Midbrain (tissue), 1 donor: ENCODE data around the gene ATP8B2.
A peak's percentile ranks its signal among the peaks of the same experiment; 100 is the strongest.
"Not testable (repeated sequence)": the region's sequence is repeated elsewhere in the genome, so short reads cannot be mapped to it uniquely, and the experiment has no call there.

Experiments used
- DNase-seq: peaks from one replicate; lab custom pipeline; 2025; lab: John Stamatoyannopoulos, UW

Gene ATP8B2

DNA sequence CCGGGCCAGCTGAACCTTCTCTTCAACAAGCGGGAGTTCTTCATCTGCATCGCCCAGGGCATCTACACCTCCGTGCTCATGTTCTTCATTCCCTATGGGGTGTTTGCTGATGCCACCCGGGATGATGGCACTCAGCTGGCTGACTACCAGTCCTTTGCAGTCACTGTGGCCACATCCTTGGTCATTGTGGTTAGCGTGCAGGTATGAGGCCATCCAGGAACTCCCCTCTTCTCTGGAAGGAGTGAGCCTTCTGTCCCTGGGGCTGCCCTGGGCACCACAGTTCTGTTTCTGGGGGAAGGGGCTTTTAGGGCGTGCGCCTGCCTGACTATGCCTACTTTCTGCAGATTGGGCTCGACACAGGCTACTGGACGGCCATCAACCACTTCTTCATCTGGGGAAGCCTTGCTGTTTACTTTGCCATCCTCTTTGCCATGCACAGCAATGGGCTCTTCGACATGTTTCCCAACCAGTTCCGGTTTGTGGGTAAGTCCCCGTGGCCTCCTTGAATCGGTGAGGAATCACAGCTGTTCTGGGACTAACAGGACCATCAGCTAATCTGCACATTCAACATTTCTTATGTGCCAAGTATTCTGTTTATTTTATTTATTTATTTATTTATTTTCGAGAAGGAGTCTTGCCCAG, 21.1 kb downstream of the ATP8B2 start:
- DNase-seq: no peak

DNA sequence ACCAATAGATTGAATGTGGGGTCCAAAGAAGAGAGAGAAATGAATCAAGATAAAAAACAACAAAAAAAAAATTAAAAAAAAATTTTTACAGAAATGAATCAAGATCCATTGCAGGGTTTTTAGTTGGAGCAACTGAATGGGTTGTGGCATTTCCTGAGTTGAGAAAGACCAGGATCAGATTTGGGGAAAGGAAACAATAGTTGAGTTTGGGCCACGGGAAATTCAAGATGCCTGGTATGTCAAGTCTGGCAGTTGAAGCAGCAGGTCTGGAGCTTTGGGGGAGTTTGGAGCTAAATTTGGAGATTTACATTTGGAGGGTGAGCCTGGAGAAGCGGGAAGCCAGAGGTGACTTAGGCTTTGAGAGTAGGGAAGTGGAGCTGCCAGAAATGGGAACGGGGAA, 22.6 kb downstream of the ATP8B2 start:
- no peak for DNase-seq

DNA sequence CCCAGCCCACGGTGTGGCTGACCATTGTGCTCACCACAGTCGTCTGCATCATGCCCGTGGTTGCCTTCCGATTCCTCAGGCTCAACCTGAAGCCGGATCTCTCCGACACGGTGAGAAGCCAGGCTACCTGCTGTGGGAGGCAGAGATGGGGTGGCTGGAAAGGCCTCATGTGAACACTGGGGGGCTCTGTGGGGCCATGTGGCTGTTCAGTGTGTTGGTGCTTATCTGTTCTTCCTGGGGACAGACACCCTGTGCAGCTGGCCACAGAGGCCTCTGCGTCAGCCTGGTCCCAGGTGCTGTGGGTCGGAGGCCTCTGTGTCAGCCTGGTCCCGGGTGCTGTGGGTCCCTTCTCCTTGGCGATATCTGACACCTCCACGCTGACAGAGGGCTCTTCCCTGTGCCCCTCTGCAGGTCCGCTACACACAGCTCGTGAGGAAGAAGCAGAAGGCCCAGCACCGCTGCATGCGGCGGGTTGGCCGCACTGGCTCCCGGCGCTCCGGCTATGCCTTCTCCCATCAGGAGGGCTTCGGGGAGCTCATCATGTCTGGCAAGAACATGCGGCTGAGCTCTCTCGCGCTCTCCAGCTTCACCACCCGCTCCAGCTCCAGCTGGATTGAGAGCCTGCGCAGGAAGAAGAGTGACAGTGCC, 23.2 kb downstream of the ATP8B2 start:
- DNase-seq: no peak

DNA sequence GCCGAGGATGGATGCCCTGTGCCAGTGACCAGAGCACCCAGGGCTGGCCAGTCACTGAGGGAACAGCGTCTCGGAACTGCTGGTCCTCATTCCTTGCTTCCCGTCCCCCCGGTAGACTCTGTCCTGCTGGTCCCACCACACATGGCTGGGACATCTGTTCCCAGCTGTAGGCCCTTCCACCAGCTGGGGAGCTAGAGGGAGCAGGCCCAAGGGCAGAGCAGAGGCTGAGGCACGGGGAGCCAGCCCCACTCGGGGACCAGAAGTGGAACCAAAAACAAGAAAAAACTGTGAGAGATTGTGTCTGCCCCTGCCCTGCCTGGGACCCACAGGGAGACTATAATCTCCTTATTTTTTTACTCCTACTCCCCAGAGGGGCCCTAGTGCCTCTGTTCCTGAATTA, 23.8 kb downstream of the ATP8B2 start:
- DNase-seq: no peak

DNA sequence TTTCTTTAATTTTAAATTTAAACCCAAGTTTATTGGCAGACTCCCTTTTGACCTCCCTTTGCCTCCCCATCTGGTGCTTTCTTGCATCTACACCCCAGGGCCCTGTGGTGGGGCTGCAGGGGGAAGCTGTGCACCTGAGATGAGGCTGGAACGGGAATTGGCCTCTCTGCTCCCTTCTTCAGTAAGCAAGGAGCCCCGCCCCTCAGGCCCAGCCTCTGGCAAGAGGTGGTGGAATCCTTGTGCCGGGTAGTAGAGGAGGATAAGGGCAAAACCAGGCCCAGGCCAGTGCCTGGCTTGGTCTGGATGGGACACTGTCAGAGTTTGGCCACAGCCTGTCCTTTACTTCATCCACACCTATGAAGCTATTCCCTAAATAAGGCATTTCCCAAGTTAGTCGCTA, 25.1 kb downstream of the ATP8B2 start:
- no peak for DNase-seq

DNA sequence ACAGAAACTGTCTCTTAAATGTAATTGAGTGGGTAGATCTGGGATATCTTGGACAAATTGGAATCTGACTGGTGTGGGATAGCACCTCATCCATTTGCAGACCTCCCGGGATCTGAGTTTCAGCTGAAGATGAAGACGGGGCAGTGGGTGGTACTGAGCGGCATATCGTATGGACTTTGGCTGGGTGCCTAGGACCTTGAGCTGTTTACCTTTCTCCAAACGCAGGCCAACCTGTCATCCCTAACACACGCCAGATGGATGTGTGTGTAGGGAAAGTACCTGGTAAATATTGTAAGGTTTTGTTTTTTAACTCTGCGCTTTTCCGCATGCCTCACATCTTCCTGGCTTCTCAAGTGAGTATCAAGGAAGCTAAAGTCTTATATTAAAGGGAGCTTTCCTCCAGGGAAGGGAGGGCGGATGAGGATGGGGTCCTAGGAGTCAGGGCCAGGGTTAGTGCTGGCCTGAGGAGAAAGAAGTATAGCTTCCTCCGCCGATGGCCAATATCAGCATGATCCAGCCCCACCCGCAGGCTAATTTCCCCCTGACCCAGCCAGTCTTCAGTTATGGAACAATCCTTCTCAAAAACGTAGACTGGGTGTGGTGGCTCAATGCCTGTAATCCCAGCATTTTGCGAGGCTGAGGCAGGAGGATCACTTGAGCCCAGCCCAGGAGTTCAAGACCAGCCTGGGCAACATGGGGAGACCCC, 26.2 kb downstream of the ATP8B2 start:
- DNase-seq: no peak

DNA sequence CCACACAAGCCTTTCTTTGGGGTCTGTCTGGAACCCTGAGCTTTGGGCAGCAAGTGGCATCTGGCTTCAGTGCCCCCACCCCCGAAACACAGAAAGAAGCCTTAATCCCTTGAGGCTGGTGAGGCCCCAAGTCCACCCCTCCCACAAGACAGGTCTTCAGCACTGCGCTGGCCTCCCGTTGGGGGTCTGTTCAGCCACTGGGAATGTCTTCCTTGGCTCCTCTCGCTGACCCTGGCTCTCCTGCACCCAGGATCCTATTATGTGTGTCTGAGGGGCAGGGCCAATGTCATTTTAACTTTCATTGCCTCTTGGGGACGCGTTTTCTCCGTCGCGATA, 26.9 kb downstream of the ATP8B2 start:
- DNase-seq: no peak

DNA sequence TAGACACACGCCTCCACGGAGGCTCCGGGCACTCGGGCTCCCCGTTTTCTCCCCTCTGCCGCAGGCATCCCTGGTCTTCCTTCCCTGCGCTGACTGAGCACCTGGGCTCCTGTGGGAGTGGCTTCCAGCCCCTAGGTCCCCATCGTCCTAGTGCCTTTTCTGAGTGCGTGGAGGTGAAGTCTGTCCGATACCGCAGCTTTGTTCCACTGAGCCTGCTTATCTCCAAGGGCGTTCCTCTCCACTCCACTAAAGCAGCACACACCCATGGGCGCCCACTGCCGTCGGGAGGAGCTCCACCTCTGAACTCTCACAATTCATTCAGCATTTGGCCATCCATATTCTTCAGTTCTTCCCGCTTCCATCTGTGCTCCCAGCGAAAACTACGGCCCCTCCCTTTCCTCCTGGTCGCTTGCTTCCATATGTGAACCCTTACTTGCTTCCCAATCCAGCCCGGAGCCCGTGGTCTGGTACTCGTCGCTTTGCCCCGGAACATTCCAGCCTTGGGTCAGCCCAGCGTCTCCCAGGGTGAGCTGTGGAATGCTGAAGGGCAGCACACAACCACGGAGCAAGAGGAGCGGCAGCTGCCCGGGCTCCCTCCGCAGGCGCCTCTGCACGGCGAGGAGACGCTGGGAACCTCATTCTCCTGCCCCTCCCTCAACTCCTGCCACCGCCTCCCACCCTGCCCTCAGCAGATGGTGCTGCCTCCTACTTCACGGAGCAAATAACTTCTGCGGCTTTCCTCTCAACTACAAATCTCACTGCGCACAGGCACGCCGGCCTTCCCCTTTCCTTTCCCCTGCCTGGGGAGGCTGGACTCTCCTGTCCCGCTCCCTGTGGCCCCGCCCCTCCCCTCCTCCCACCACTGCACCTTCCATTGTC, 27.5 kb downstream of the ATP8B2 start:
- DNase-seq: peak; percentile 4

DNA sequence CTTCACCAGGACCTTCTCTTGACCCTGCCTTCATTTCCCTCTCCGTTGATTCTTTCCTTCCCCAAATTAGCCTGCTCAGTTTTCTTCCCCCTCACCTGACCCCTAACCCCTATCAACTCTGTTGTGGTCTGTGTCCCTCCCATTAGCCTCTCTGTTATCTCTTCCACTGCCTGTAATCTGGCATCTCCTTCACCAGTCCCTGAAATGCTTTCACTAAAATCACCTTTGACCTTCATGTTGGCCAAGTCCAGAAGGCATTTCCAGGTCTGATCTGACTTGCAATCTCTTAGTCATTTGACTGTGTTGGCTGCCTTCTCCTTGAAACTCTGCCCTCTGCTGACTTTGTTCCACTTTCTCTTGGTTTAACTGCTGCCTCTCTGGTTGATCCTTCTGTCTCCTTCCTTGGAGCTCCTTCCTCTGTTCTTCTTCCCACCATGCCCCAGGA, 28.2 kb downstream of the ATP8B2 start:
- DNase-seq: no peak

DNA sequence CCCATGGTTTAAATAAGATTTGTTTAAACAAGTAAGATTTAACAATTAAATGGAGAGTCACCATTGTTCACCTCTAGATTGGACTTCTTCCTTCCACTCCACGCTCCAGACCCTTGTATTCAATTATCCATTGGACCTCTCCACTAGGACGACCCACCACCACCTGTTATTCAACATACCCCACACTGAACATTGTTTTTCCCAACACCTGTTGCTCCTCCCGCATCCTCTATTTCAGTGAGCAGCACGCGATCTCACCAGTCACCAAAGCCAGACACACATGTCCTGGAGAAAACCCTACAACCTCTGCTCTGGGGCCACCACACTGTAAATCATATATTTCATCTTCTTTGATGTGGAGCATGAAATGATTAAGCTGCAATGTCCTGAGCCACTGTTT, 28.6 kb downstream of the ATP8B2 start:
- DNase-seq: no peak

DNA sequence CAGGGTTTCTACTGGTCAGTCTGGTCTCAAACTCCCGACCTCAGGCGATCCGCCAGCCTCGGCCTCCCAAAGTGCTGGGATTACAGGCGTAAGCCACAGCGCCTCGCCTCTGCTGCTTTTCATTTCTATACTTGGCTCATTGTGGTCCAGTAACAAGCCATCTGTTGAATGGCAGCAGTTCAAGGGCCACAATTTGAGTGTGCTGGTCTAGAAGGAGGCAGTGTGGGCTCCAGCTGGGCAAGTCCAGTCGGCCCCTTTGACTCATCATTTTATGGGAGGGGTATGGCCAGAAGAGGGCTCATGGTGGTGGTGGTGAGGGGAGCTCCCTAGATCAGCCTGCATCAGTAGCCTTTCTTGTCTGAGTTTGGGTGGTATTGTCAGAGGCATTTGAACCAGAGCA, 33.2 kb downstream of the ATP8B2 start:
- no peak for DNase-seq

DNA sequence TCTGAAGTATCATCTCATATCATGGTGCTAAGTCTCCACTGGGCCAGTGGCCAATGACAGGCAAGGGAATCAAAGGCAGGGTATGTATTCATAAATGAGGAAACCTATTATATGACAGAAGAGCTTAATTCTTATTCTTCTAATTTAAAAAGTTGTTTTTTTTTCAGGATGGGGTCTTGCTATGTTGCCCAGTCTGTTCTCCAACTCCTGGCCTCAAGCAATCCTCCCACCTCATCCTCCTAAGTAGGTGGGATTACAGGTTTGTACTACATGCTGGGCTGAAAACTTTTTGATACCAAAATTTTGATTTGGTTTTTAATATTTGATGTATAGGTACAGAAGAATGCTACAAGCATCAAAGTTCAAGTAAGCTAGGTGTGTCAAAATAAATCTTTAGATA, 35.0 kb downstream of the ATP8B2 start:
- no peak for DNase-seq

DNA sequence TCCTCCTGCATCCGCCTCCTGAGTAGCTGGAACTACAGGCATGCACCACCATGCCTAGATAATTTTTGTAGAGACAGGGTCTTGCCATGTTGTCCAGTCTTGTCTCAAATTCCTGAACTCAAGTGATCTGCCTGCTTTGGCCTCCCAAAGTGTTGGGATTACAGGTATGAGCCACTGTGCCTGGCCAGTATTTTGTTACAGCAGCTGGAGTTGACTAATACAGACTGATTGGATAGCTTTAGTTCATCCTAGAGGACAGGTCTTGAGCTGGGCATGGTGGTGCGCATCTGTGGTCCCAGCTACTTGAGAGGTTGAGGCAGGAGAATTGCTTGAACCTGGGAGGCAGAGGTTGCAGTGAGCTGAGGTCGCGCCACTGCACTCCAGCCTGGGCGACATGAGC, 35.6 kb downstream of the ATP8B2 start:
- not testable (repeated sequence) for DNase-seq

DNA sequence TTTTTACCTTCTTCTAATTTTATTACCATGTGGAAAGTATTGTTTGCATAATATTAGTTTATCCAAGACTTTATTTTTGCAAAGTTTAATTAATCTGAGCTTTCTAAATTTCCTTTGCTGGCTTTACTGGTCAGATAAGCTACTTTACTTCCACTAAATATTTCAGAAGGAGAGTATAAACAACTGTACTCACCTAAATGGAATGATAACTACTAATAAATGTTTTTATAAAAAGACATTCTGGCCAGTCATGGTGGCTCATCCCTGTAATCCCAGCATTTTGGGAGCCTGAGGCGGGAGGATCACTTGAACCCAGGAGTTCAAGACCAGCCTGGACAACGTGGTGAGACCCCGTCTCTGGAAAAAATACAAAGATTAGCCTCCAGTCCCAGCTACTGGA, 36.0 kb downstream of the ATP8B2 start:
- no peak for DNase-seq

DNA sequence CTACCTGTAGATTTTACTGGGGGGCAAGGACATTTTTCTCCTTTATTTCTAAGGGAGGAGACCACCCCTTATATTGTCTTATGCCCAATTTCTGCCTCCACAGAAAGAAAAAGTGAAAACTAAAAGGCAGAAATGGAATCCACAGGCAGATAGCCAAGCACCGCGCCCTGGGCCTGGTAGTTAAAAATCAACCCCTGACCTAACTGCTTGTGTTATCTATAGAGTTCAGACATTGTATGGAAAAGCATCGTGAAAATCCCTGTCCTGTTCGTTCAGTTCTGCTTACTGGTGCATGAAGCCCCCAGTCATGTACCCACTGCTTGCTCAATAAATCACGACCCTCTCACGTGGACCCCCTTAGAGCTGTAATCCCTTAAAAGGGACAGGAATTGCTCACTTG, 46.1 kb downstream of the ATP8B2 start:
- no peak for DNase-seq

DNA sequence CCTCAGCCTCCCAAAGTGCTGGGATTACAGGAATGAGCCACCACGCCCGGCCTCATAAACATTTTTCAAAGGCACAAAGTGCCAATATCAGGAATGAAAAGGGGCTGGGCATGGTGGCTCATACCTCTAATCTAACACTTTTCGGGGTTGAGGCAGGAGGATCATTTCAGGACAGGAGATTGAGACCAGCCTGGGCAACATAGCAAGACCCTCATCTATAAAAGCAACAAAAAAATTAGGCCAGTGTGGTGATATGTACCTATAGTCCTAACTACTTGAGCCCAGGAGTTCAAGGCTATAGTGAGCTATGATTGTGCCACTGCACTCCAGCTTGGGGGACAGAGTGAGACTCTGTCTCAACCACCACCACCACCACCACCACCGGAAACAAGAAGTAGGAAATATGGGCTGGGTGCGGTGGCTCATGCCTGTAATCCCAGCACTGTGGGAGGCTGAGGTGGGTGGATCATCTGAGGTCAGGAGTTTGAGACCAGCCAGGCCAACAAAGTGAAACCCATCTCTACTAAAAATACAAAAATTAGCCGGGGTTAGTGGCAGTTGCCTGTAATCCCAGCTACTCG, 48.5 kb downstream of the ATP8B2 start:
- not testable (repeated sequence) for DNase-seq

DNA sequence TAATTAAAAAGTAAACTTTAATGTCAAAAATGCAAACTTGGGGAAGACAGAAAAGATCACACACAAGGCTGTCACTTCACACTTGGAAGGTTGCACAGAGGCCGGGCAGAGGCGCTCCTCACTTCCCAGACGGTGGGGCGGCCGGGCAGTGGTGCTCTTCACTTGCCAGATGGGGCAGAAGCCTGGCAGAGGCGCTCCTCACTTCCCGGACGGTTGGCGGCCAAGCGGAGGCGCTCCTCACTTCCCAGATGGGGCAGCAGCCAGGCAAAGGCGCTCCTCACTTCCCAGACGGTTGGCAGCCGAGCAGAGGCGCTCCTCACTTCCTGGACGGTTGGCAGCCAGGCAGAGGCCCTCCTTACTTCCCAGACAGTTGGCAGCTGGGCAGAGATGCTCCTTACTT, 54.0 kb downstream of the ATP8B2 start:
- no peak for DNase-seq

DNA sequence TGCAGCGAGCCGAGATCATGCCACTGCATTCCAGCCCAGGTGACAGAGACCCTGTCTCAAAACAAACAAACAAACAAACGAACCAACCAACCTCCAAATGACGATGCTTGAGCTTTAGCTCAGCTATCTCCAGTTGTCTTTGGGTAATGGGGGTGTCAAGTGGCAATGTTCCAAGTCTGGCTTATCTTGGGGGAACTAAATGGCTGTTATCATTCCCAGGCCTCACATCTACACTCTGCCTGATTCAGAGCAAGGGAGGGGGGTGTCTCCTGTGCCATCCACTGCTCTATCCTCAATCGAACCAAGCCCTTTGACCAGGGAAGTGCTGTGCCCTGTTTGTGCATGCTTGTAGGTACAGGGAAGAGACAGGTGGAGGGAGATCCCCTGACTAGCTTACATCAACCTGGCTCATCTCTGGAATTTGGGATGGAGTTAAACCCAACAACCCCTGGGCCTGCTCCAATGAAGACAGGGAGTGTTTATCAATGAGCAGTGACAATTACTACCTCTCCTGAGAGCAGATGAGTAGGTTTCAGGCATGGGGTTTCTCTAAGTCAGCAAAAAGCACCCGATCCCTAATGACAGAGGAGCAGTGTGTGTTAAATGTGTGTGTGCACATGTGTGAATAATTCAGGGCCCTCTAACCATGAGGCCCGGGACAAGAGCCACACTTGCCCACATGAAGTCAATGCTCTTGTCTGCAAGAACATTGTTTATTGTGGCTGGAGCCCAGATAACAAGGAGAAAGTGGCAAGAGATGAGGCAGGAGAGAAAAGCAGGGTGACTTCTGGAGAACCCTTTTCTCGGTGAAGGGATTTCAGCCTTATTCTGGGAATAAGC, 59.5 kb downstream of the ATP8B2 start:
- no peak for DNase-seq

DNA sequence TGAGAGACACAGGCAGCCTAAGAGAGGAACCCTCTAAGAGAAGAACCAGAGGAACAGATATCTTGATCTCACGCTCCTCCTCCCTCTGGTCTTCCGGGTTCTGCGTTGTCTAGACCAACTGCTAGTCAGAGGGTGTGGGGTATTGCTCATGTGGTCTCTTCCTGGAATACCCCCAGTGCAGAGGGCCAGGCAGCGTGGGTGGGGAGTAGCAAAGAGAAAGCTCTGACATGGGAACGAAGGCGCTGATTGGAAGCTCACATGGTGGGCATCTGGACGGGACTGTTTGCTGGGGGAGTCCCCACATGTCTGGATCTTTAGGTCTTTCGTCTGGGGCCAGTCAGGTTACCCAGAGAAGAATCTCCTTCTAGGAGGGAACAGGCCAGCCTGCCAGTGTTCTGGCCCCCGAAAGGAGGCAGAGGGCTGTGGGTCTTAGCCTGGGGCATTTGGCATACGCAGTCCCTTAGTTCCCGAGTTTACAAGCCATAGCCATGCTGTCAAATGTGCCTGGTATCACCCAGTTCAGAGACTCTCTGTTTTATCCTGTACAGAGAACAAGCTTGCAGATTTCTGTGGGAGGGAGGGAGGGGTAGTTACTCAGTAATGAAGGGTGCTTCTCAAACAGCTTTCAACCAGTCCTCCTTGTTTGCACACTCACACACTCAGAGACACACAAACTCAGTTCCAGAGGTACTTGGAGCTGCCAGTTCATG, 61.5 kb downstream of the ATP8B2 start:
- DNase-seq: no peak

DNA sequence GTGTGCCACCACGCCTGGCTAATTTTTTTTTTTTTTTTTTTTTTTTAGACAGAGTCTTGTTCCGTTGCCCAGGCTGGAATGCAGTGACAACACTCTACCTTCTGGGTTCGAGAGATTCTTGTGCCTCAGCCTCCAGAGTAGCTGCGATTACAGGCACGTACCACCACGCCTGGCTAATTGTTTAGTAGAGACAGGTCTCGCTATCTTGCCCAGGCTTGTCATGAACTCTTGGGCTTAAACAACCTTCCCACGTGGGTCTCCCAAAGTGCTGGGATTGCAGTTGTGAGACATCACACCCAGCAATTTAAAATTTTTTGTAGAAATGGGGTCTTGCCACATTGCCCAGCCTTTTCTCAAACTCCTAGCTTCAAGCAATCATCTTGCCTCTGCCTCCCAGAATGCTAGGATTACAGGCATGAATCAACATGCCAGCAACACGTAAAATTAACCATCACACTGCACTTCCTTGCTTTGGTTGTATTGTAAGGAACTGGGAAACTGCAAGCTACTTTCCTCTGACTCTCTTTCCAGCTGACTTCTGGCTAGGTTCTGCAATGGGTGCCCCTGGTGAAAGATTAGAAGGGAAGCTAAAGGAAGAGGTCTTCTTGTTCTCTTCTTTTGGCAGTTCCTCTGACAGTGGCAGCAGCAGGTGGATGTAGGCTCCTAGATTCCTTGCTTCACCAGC, 65.9 kb downstream of the ATP8B2 start:
- DNase-seq: no peak
